Fibroblast of lung (primary cell): ENCODE data around the gene KLHL21. TPM values are rescaled to one million over a fixed set of nuclear protein-coding genes. Genes with fewer than 3 reads are reported as not detected.
"Not testable (repeated sequence)": the region's sequence is repeated elsewhere in the genome, so short reads cannot be mapped to it uniquely, and the experiment has no call there.

Experiments
- DNase-seq, 2 donors: peaks; one replicate each; pipeline versions ENCODE4 v3.0.0 to v3.0.0-alpha.2; 2010; ENCODE audit warnings: low read depth in 2 of 2
- H2AFZ ChIP-seq: 2 replicates; pipeline ENCODE4 v1.5.1; 2012; ENCODE audit warnings: low read length, control low read depth, inconsistent platforms
- H3K27ac ChIP-seq: 2 replicates; pipeline ENCODE4 v1.5.1; 2011; ENCODE audit warnings: low read length, control low read depth; ENCODE audit not compliant: insufficient read depth
- H3K27me3 ChIP-seq: 2 replicates; pipeline ENCODE4 v1.5.1; 2011; ENCODE audit warnings: mild to moderate bottlenecking, low read length; ENCODE audit not compliant: control insufficient read depth, insufficient read depth
- H3K36me3 ChIP-seq: 2 replicates; pipeline ENCODE4 v1.5.1; 2011; ENCODE audit warnings: low read length; ENCODE audit not compliant: control insufficient read depth, insufficient read depth
- H3K4me1 ChIP-seq: 2 replicates; pipeline ENCODE4 v1.5.1; 2011; ENCODE audit warnings: low read length; ENCODE audit not compliant: control insufficient read depth, insufficient read depth; ENCODE audit errors: extremely low read depth
- H3K4me2 ChIP-seq: 2 replicates; pipeline ENCODE4 v1.5.1; 2011; ENCODE audit warnings: low read length, control low read depth; ENCODE audit not compliant: insufficient read depth; ENCODE audit errors: extremely low read depth
- H3K4me3 ChIP-seq, 4 experiments: fragments of 200-600 bp in 1 of 4; sonication (generic) in 1 of 4; replicated peaks in 1 of 4; 2 replicates each; pipeline ENCODE4 v1.5.1; 2011 to 2016; ENCODE audit warnings: low read length in 4 of 4, low read depth in 3 of 4, mild to moderate bottlenecking in 3 of 4, control low read depth in 2 of 4, inconsistent platforms in 1 of 4, mixed read lengths in 1 of 4; ENCODE audit not compliant: insufficient read depth in 1 of 4; ENCODE audit errors: control extremely low read depth in 1 of 4
- H3K79me2 ChIP-seq: 2 replicates; pipeline ENCODE4 v1.5.1; 2012; ENCODE audit warnings: mild to moderate bottlenecking, low read length, inconsistent platforms; ENCODE audit not compliant: control insufficient read depth, insufficient read depth
- H3K9ac ChIP-seq: 2 replicates; pipeline ENCODE4 v1.5.1; 2011; ENCODE audit warnings: mild to moderate bottlenecking, low read length, control low read depth; ENCODE audit not compliant: insufficient read depth
- H3K9me3 ChIP-seq: 2 replicates; pipeline ENCODE4 v1.5.1; 2012; ENCODE audit warnings: low read depth, low read length; ENCODE audit not compliant: control insufficient read depth, insufficient read depth
- H4K20me1 ChIP-seq: 2 replicates; pipeline ENCODE4 v1.5.1; 2011; ENCODE audit warnings: low read length; ENCODE audit not compliant: control insufficient read depth, insufficient read depth; ENCODE audit errors: extremely low read depth
- EZH2 ChIP-seq: IDR thresholded peaks from 2 replicates; pipeline ENCODE4 v1.5.1; 2012; ENCODE audit warnings: low read length, control low read depth, mild to moderate bottlenecking; ENCODE audit errors: missing control alignments
- polyA plus RNA-seq, 2 donors: library from polyadenylated mRNA; depleted of rRNA in 1 of 2; stranded (reverse) in 1 of 2; unstranded in 1 of 2; fragments of >200 nt; gene quantifications; 2 replicates each; pipeline ENCODE4 v1.2.1, GENCODE V29; 2011 to 2012; ENCODE audit warnings: missing spikeins in 1 of 2
- total RNA-seq: library from RNA; depleted of rRNA; stranded (reverse); fragments of >200 nt; gene quantifications from 2 replicates; pipeline ENCODE4 v1.2.1, GENCODE V29; 2014
- TF ChIP-seq, protein P1 (sequence below), 2 donors: IDR thresholded peaks in 1 of 2; conservative IDR thresholded peaks in 1 of 2; 1 replicate in 1 of 2; 2 replicates in 1 of 2; pipeline ENCODE4 v1.5.1; 2011 to 2012; ENCODE audit warnings: low read length in 2 of 2, control low read depth in 1 of 2, inconsistent platforms in 1 of 2, low read depth in 1 of 2, mild to moderate bottlenecking in 1 of 2

The KLHL21 gene
- total and polyA plus RNA-seq, 2 donors (not counting 1 experiment from before 2014, with no cell fraction given), result 11.7 to 44.9 TPM

DNA sequence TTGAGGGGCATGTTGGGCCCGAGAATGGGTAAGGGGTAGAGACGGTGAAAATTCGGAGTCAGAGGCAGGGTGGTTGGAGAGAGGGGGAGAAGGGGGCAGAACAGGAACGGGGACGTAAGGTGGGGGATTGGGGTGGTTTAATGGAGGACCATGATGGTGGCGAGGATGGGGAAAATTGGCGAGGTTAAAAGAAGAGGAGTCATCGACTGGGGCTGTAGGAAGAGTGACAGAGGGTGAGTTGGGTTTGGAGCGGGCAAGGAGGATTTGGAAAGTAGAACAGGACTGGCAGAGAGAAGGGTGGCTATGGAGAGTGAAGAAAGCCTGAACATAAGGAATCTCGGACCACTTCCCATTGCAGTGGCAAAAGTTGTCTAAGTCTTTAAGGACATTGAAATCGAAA, 33.6 kb downstream of the KLHL21 start:
- TF ChIP-seq, protein P1, sequence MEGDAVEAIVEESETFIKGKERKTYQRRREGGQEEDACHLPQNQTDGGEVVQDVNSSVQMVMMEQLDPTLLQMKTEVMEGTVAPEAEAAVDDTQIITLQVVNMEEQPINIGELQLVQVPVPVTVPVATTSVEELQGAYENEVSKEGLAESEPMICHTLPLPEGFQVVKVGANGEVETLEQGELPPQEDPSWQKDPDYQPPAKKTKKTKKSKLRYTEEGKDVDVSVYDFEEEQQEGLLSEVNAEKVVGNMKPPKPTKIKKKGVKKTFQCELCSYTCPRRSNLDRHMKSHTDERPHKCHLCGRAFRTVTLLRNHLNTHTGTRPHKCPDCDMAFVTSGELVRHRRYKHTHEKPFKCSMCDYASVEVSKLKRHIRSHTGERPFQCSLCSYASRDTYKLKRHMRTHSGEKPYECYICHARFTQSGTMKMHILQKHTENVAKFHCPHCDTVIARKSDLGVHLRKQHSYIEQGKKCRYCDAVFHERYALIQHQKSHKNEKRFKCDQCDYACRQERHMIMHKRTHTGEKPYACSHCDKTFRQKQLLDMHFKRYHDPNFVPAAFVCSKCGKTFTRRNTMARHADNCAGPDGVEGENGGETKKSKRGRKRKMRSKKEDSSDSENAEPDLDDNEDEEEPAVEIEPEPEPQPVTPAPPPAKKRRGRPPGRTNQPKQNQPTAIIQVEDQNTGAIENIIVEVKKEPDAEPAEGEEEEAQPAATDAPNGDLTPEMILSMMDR (conservative IDR thresholded peaks at IDR 0.05 in 1 of 2, IDR thresholded peaks at IDR 0.05 in 1 of 2; ENCODE audit: low read depth in 1 of 2, low read length in 2 of 2), result no peak
- no peak for TF ChIP-seq EZH2
- H3K9ac ChIP-seq, result no peak overlapping the region
- DNase-seq, result no peak
- H3K27ac ChIP-seq, result no peak overlapping the region
- H3K9me3 ChIP-seq, result no peaks in the 10 kb centered on the region
- no peaks in the 10 kb centered on the region for H3K79me2 ChIP-seq
- no peaks in the 10 kb centered on the region for H3K36me3 ChIP-seq
- no peak overlapping the region for H2AFZ ChIP-seq
- H3K27me3 ChIP-seq, result peaks cover 20% of the 10 kb centered on the region
- H4K20me1 ChIP-seq, result no peaks in the 10 kb centered on the region
- H3K4me1 ChIP-seq, result no peaks in the 10 kb centered on the region
- no peak overlapping the region for H3K4me3 ChIP-seq
- no peak overlapping the region for H3K4me2 ChIP-seq

- Histone ChIP-seq H3K4me1 (no peaks in the 10 kb centered on the region), H3K79me2 (no peaks in the 10 kb centered on the region), H3K9me3 (no peaks in the 10 kb centered on the region), H3K4me2 (no peak overlapping the region), H3K27ac (no peak overlapping the region), H3K36me3 (no peaks in the 10 kb centered on the region), H3K9ac (no peak overlapping the region), H3K4me3 (no peak overlapping the region), H2AFZ (no peak overlapping the region), H4K20me1 (no peaks in the 10 kb centered on the region), H3K27me3 (peaks cover 11% of the 10 kb centered on the region)
- DNase-seq, result no peak
- no peak for TF ChIP-seq EZH2
- TF ChIP-seq, protein P1 (conservative IDR thresholded peaks at IDR 0.05 in 1 of 2, IDR thresholded peaks at IDR 0.05 in 1 of 2; ENCODE audit: low read depth in 1 of 2, low read length in 2 of 2), result no peak
These were observed 42.4 kb downstream of the KLHL21 start for GRCh38 chr1:6560267-6560666.

- H3K27me3 ChIP-seq, H3K36me3 ChIP-seq, H4K20me1 ChIP-seq, DNase-seq, H3K79me2 ChIP-seq, H3K4me3 ChIP-seq, H3K9ac ChIP-seq, H3K9me3 ChIP-seq, H2AFZ ChIP-seq, H3K4me1 ChIP-seq, H3K4me2 ChIP-seq, H3K27ac ChIP-seq: not testable (repeated sequence)
These were observed 43.5 kb downstream of the KLHL21 start for GRCh38 chr1:6559161-6559560.
